Measurements from ENCODE around the gene LDB2. TPM values are rescaled to one million over a fixed set of nuclear protein-coding genes. Genes with fewer than 3 reads are reported as not detected.

The LDB2 gene
- total and polyA plus RNA-seq, 7 donors = 7.0 to 18.9 (median 10.1) TPM

DNA sequence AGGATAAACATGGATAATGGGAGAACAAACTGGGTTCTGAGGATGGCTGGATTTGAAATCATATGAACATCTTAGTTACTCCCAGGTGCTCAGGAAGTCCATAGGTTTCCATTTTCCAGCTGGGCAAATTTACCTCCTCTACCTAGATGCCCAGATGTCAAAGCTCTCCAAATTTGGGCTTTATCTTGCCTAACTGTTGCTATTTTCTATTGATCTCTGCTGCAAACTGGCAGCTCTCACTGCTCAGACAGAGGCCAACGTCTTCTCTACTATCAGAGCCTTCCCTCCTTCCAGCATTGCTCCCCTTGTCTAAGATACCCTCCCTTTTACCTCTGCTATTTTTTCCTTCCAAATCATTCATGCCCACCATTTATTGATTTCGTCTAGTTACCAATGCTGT is 62.1 kb downstream of the LDB2 start:
- WGBS, 3 donors = 74 to 80% (median 77%) methylated on average over 2 of the region's 2 CpGs
- H3K4me1 ChIP-seq = no peaks in the 10 kb centered on the region
- H3K36me3 ChIP-seq (ENCODE audit: insufficient read depth in 1 of 2, low read depth in 1 of 2) = no peaks in the 10 kb centered on the region
- H3K9me3 ChIP-seq = no peaks in the 10 kb centered on the region
- no peak for ATAC-seq
- H3K4me3 ChIP-seq = no peak overlapping the region
- no peaks in the 10 kb centered on the region for H3K27me3 ChIP-seq (ENCODE audit: insufficient read depth in 3 of 3, low read length in 2 of 3)
- TF ChIP-seq, protein P1, sequence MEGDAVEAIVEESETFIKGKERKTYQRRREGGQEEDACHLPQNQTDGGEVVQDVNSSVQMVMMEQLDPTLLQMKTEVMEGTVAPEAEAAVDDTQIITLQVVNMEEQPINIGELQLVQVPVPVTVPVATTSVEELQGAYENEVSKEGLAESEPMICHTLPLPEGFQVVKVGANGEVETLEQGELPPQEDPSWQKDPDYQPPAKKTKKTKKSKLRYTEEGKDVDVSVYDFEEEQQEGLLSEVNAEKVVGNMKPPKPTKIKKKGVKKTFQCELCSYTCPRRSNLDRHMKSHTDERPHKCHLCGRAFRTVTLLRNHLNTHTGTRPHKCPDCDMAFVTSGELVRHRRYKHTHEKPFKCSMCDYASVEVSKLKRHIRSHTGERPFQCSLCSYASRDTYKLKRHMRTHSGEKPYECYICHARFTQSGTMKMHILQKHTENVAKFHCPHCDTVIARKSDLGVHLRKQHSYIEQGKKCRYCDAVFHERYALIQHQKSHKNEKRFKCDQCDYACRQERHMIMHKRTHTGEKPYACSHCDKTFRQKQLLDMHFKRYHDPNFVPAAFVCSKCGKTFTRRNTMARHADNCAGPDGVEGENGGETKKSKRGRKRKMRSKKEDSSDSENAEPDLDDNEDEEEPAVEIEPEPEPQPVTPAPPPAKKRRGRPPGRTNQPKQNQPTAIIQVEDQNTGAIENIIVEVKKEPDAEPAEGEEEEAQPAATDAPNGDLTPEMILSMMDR (IDR thresholded peaks at IDR 0.05) = no peak
- intact Hi-C loops (cut with DNase I) = no loop called here
- DNase-seq = no peak
- no peak overlapping the region for H3K27ac ChIP-seq

DNA sequence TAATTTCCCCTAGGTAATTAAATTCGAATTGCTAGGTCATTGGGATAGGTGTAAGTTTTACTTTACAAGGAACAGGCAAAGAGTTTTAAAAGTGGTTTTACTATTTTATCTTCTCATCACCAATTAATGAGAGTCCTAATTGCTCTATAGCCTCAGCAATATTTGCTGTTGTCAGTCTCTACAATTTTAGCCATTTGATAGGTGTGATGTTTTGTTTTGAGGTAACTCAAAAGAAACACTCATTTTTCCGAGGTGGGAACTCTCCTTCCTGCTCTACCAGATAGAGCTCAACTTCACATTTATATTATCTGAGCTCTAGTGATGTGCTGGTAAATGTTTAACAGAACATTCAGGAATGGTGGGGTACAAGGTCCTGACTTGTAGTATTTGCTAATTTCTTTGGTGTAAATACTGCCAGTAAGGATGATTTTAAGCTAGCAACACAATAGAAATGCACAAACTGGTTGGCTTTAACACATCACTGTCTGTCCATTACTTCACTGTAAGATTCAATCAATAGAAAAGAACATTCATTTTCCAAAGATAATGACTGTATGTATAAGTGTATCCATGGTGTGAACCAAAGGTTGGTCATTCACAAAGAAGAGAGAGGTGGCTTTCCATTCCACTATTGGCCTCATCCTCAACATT is 62.7 kb downstream of the LDB2 start:
- 81 to 86% (median 81%) methylated on average over 2 of the region's 2 CpGs for WGBS, 3 donors
- Histone ChIP-seq H3K27me3 (ENCODE audit: insufficient read depth in 3 of 3, low read length in 2 of 3) (no peaks in the 10 kb centered on the region), H3K4me3 (no peak overlapping the region), H3K27ac (no peak overlapping the region), H3K36me3 (ENCODE audit: insufficient read depth in 1 of 2, low read depth in 1 of 2) (no peaks in the 10 kb centered on the region), H3K9me3 (no peaks in the 10 kb centered on the region), H3K4me1 (no peaks in the 10 kb centered on the region)
- ATAC-seq (no peak), DNase-seq (no peak)
- TF ChIP-seq, protein P1 (IDR thresholded peaks at IDR 0.05) = no peak
- intact Hi-C loops (cut with DNase I) = no loop called here

DNA sequence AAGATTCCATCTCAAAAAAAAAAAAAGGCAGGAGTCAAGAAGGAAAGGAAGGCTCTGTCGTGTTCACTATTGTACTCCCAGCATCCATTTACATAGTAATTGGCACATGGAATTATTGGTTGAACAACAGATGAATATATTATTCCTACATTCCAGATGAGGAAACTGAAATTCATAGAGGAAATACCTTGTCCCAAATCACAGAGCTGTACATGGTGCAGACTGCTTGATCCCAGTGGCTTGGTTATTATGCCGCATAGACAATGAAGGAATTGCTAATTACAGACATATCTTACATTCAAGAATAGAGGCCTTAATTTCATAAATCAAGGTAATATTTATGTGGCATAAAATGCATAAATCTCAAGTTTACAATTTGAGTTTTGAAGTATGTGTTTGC is 63.6 kb downstream of the LDB2 start:
- Histone ChIP-seq H3K9me3 (no peaks in the 10 kb centered on the region), H3K4me3 (no peak overlapping the region), H3K4me1 (no peaks in the 10 kb centered on the region), H3K27me3 (ENCODE audit: insufficient read depth in 3 of 3, low read length in 2 of 3) (no peaks in the 10 kb centered on the region), H3K27ac (no peak overlapping the region), H3K36me3 (ENCODE audit: insufficient read depth in 1 of 2, low read depth in 1 of 2) (no peaks in the 10 kb centered on the region)
- WGBS, 3 donors = 85 to 93% (median 90%) methylated on average over 2 of the region's 2 CpGs
- ATAC-seq (no peak), DNase-seq (no peak)
- intact Hi-C loops (cut with DNase I) = no loop called here
- TF ChIP-seq, protein P1 (IDR thresholded peaks at IDR 0.05) = no peak

DNA sequence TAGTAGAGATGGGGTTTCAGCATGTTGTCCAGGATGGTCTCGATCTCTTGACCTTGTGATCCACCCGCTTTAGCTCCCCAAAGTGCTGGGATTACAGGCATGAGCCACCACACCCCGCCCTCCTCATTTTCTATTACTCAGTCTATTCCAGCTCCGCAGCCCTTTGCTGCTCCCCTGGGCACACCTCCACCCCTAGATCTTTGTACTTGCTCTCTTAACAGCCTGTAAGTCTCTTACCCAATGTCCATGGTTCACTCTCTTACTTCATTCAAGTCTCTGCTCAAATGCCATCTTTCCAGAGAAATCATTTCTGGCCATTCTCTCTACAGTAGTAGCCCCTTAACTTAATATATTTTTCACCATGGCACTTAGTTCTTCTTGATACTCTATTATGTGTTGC is 64.7 kb downstream of the LDB2 start:
- DNase-seq (no peak), ATAC-seq (no peak)
- H3K27ac ChIP-seq = no peak overlapping the region
- H3K36me3 ChIP-seq (ENCODE audit: insufficient read depth in 1 of 2, low read depth in 1 of 2) = no peaks in the 10 kb centered on the region
- no peaks in the 10 kb centered on the region for H3K4me1 ChIP-seq
- no peaks in the 10 kb centered on the region for H3K27me3 ChIP-seq (ENCODE audit: insufficient read depth in 3 of 3, low read length in 2 of 3)
- intact Hi-C loops (cut with DNase I) = no loop called here
- H3K9me3 ChIP-seq = no peaks in the 10 kb centered on the region
- TF ChIP-seq, protein P1 (IDR thresholded peaks at IDR 0.05) = no peak
- no peak overlapping the region for H3K4me3 ChIP-seq
- 85 to 90% (median 87%) methylated on average over 4 of the region's 4 CpGs for WGBS, 3 donors

DNA sequence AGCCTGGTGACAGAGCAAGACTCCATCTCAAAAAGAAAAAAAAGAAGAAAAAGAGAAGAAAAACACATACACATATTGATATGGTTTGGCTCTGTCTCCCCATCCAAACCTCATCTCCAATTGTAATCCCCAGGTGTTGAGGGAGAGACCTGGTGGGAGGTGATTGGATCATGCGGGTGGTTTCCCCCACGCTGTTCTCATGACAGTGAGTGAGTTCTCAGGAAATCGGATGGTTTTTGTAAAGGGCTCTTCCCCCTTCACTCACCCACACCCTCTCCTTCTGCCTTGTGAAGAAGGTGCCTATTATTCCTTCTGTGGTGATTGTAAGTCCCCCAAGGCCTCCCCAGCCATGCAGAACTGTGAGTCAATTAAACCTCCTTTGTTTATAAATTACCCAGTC is 68.4 kb downstream of the LDB2 start:
- Histone ChIP-seq H3K4me1 (no peaks in the 10 kb centered on the region), H3K4me3 (no peak overlapping the region), H3K36me3 (ENCODE audit: insufficient read depth in 1 of 2, low read depth in 1 of 2) (no peaks in the 10 kb centered on the region), H3K27ac (no peak overlapping the region), H3K9me3 (no peaks in the 10 kb centered on the region), H3K27me3 (ENCODE audit: insufficient read depth in 3 of 3, low read length in 2 of 3) (no peaks in the 10 kb centered on the region)
- DNase-seq = no peak
- WGBS, 3 donors = 86 to 92% (median 87%) methylated on average over 3 of the region's 3 CpGs
- TF ChIP-seq, protein P1 (IDR thresholded peaks at IDR 0.05) = no peak
- no peak for ATAC-seq
- intact Hi-C loops (cut with DNase I) = no loop called here

Measured in psoas muscle (tissue), 8 donors.